Stomach (tissue), 4 donors: ENCODE results near the gene UTP14C.

Experiments used
- CTCF ChIP-seq, 7 experiments: fragments of 450-650 bp in 4 of 7; fragments of 200-600 bp in 3 of 7; sonication (generic) in 3 of 7; IDR thresholded peaks; one replicate each; pipeline ENCODE4 v1.5.1; 2016 to 2019; ENCODE audit warnings: antibody characterized with exemption in 7 of 7, control low read depth in 2 of 7, mild to moderate bottlenecking in 1 of 7
- EP300 ChIP-seq: sonication (generic); formaldehyde crosslinking; IDR thresholded peaks from one replicate; pipeline ENCODE4 v1.6.1; 2017; ENCODE audit warnings: antibody characterized with exemption
- POLR2A ChIP-seq, 4 donors: fragments of 450-650 bp; IDR thresholded peaks; one replicate each; pipeline ENCODE4 v1.6.1; 2016; ENCODE audit warnings: antibody characterized with exemption in 4 of 4, control low read depth in 2 of 4, mild to moderate bottlenecking in 1 of 4, moderate library complexity in 1 of 4
- POLR2AphosphoS5 ChIP-seq, 3 donors: sonication (generic); formaldehyde crosslinking; IDR thresholded peaks; one replicate each; pipeline ENCODE4 v1.6.1; 2016; ENCODE audit warnings: antibody characterized with exemption in 3 of 3

GRCh38 chr13:52012512-52012836, 12.0 kb upstream of the UTP14C start:
- no peak for TF ChIP-seq POLR2A (IDR thresholded peaks at IDR 0.05)
- TF ChIP-seq CTCF (IDR thresholded peaks at IDR 0.05), result no peak
- TF ChIP-seq POLR2AphosphoS5 (IDR thresholded peaks at IDR 0.05), result no peak
- TF ChIP-seq EP300, result no peak
